Activated CD4-positive, alpha-beta T cell treated with anti-CD3 and anti-CD28 coated beads for 24 hours (primary cell): Measurements from ENCODE around the gene NYAP1.
"Not testable (repeated sequence)": the region's sequence is repeated elsewhere in the genome, so short reads cannot be mapped to it uniquely, and the experiment has no call there.

Experiments used
- DNase-seq, 2 donors: peaks; one replicate each; pipeline ENCODE4 v3.0.0-alpha.2; 2020; ENCODE audit warnings: low read depth in 2 of 2

NYAP1 gene

GRCh38 chr7:100483722-100484672 lies at the start of gene NYAP1:
Gene NYAP1, plus strand, starts transcription at chr7:100483927. Its CDS starts 1,385 bp downstream, at chr7:100485312.
- no peak for DNase-seq

- no peak for DNase-seq
These were observed 49.2 kb upstream of the NYAP1 start for GRCh38 chr7:100434297-100435144.

GRCh38 chr7:100435401-100436304 lies 48.1 kb upstream of the NYAP1 start:
- no peak for DNase-seq

- DNase-seq: no peak
These were observed 46.3 kb upstream of the NYAP1 start for GRCh38 chr7:100437150-100438100.

- DNase-seq: no peak
These were observed 45.6 kb upstream of the NYAP1 start for GRCh38 chr7:100438172-100438571.

GRCh38 chr7:100438731-100439130 lies 45.0 kb upstream of the NYAP1 start:
- not testable (repeated sequence) for DNase-seq

- DNase-seq: not testable (repeated sequence)
These were observed 44.5 kb upstream of the NYAP1 start for GRCh38 chr7:100439244-100439643.

GRCh38 chr7:100441641-100442535 lies 41.8 kb upstream of the NYAP1 start:
- DNase-seq: no peak

- no peak for DNase-seq
These were observed 40.5 kb upstream of the NYAP1 start for GRCh38 chr7:100443096-100443840.

- no peak for DNase-seq
These were observed 39.1 kb upstream of the NYAP1 start for GRCh38 chr7:100444311-100445278.

GRCh38 chr7:100446040-100446439 lies 37.7 kb upstream of the NYAP1 start:
- no peak for DNase-seq

GRCh38 chr7:100447363-100447762 lies 36.4 kb upstream of the NYAP1 start:
- not testable (repeated sequence) for DNase-seq

- DNase-seq: no peak
These were observed 34.4 kb upstream of the NYAP1 start for GRCh38 chr7:100449190-100449795.

- DNase-seq: no peak
These were observed 31.2 kb upstream of the NYAP1 start for GRCh38 chr7:100452513-100452912.

- DNase-seq: not testable (repeated sequence)
These were observed 29.9 kb upstream of the NYAP1 start for GRCh38 chr7:100453854-100454253.

- no peak for DNase-seq
These were observed 28.5 kb upstream of the NYAP1 start for GRCh38 chr7:100455206-100455605.

GRCh38 chr7:100456562-100456961 lies 27.2 kb upstream of the NYAP1 start:
- no peak for DNase-seq
